ENCODE results near the gene SLC66A3.
A peak's percentile ranks its signal among the peaks of the same experiment; 100 is the strongest.

SLC66A3 gene

GRCh38 chr2:11140492-11140891 lies 14.8 kb upstream of the SLC66A3 start:
- DNase-seq = no peak

GRCh38 chr2:11141319-11141718 lies 13.9 kb upstream of the SLC66A3 start:
- no peak for DNase-seq

GRCh38 chr2:11142330-11142729 lies 12.9 kb upstream of the SLC66A3 start:
- no peak for DNase-seq

GRCh38 chr2:11142987-11143386 lies 12.3 kb upstream of the SLC66A3 start:
- no peak for DNase-seq

GRCh38 chr2:11144077-11144737 lies 11.1 kb upstream of the SLC66A3 start:
- DNase-seq = no peak

GRCh38 chr2:11144738-11145079 lies 10.6 kb upstream of the SLC66A3 start:
- DNase-seq = no peak

- no peak for DNase-seq
These were observed 9.9 kb upstream of the SLC66A3 start for GRCh38 chr2:11145350-11145749.

- DNase-seq = no peak
These were observed 9.2 kb upstream of the SLC66A3 start for GRCh38 chr2:11146076-11146475.

- no peak for DNase-seq
These were observed 8.0 kb upstream of the SLC66A3 start for GRCh38 chr2:11147263-11147662.

GRCh38 chr2:11152591-11152990 lies 2.7 kb upstream of the SLC66A3 start:
- no peak for DNase-seq

- DNase-seq = no peak
These were observed 998 bp upstream of the SLC66A3 start for GRCh38 chr2:11154016-11154922.

- peak; percentile 98 for DNase-seq
These were observed 315 bp upstream of the SLC66A3 start for GRCh38 chr2:11154923-11155380.

- DNase-seq = no peak
These were observed 1.3 kb downstream of the SLC66A3 start for GRCh38 chr2:11156396-11157075.

- DNase-seq = no peak
These were observed 2.0 kb downstream of the SLC66A3 start for GRCh38 chr2:11157296-11157695.

GRCh38 chr2:11157731-11158130 lies 2.5 kb downstream of the SLC66A3 start:
- no peak for DNase-seq

- no peak for DNase-seq
These were observed 3.8 kb downstream of the SLC66A3 start for GRCh38 chr2:11158916-11159573.

- DNase-seq = no peak
These were observed 4.4 kb downstream of the SLC66A3 start for GRCh38 chr2:11159574-11160170.

- DNase-seq = no peak
These were observed 5.0 kb downstream of the SLC66A3 start for GRCh38 chr2:11160256-11160655.

GRCh38 chr2:11160731-11161455 lies 5.6 kb downstream of the SLC66A3 start:
- DNase-seq = peak in 1 of 2 experiments; percentile 22

- no peak for DNase-seq
These were observed 6.5 kb downstream of the SLC66A3 start for GRCh38 chr2:11161747-11162146.

- no peak for DNase-seq
These were observed 8.4 kb downstream of the SLC66A3 start for GRCh38 chr2:11163439-11164317.
